ENCODE measurements around the gene CSN2. TPM values are rescaled to one million over a fixed set of nuclear protein-coding genes. Genes with fewer than 3 reads are reported as not detected.

The CSN2 gene
- total RNA-seq, 1 donor from 2014 or later = not detected

- H3K4me3 ChIP-seq = no peak overlapping the region
- DNase-seq = no peak
- ATAC-seq = no peak
- no peak for TF ChIP-seq CTCF (IDR thresholded peaks at IDR 0.05)
- no peaks in the 10 kb centered on the region for H3K4me1 ChIP-seq
- H3K27ac ChIP-seq = no peak overlapping the region
- H3K36me3 ChIP-seq = no peaks in the 10 kb centered on the region
- no peaks in the 10 kb centered on the region for H3K9me3 ChIP-seq
- no peaks in the 10 kb centered on the region for H3K27me3 ChIP-seq
- intact Hi-C loops (cut with DNase I) = no loop called here
Observed at GRCh38 chr4:69974631-69975030, 9.1 kb upstream of the CSN2 start.

GRCh38 chr4:69970071-69970470 lies 4.5 kb upstream of the CSN2 start:
- Histone ChIP-seq H3K27ac (no peak overlapping the region), H3K4me1 (no peaks in the 10 kb centered on the region), H3K4me3 (no peak overlapping the region), H3K36me3 (no peaks in the 10 kb centered on the region), H3K27me3 (no peaks in the 10 kb centered on the region), H3K9me3 (no peaks in the 10 kb centered on the region)
- ATAC-seq (no peak), DNase-seq (no peak)
- intact Hi-C loops (cut with DNase I) = no loop called here
- no peak for TF ChIP-seq CTCF (IDR thresholded peaks at IDR 0.05)

GRCh38 chr4:69957209-69957608 lies 8.3 kb downstream of the CSN2 start:
- Histone ChIP-seq H3K27ac (no peak overlapping the region), H3K36me3 (no peaks in the 10 kb centered on the region), H3K27me3 (no peaks in the 10 kb centered on the region), H3K9me3 (no peaks in the 10 kb centered on the region), H3K4me1 (no peaks in the 10 kb centered on the region), H3K4me3 (no peak overlapping the region)
- intact Hi-C loops (cut with DNase I) = no loop called here
- DNase-seq (no peak), ATAC-seq (no peak)
- TF ChIP-seq CTCF (IDR thresholded peaks at IDR 0.05) = no peak

GRCh38 chr4:69951602-69952001 lies 13.9 kb downstream of the CSN2 start:
- no peak overlapping the region for H3K4me3 ChIP-seq
- no peak for DNase-seq
- no peak overlapping the region for H3K27ac ChIP-seq
- ATAC-seq = no peak
- no peaks in the 10 kb centered on the region for H3K4me1 ChIP-seq
- TF ChIP-seq CTCF (IDR thresholded peaks at IDR 0.05) = no peak
- no peaks in the 10 kb centered on the region for H3K27me3 ChIP-seq
- H3K9me3 ChIP-seq = no peaks in the 10 kb centered on the region
- H3K36me3 ChIP-seq = no peaks in the 10 kb centered on the region
- intact Hi-C loops (cut with DNase I) = no loop called here

- Histone ChIP-seq H3K27ac (no peak overlapping the region), H3K9me3 (no peaks in the 10 kb centered on the region), H3K27me3 (no peaks in the 10 kb centered on the region), H3K4me1 (no peaks in the 10 kb centered on the region), H3K4me3 (no peak overlapping the region), H3K36me3 (no peaks in the 10 kb centered on the region)
- ATAC-seq (no peak), DNase-seq (no peak)
- no peak for TF ChIP-seq CTCF (IDR thresholded peaks at IDR 0.05)
- intact Hi-C loops (cut with DNase I) = no loop called here
Observed at GRCh38 chr4:69936566-69936965, 29.0 kb downstream of the CSN2 start.

- DNase-seq (no peak), ATAC-seq (no peak)
- intact Hi-C loops (cut with DNase I) = no loop called here
- TF ChIP-seq CTCF (IDR thresholded peaks at IDR 0.05) = no peak
- no peak overlapping the region for H3K27ac ChIP-seq
- no peak overlapping the region for H3K4me3 ChIP-seq
- no peaks in the 10 kb centered on the region for H3K9me3 ChIP-seq
- H3K36me3 ChIP-seq = no peaks in the 10 kb centered on the region
- no peaks in the 10 kb centered on the region for H3K4me1 ChIP-seq
- H3K27me3 ChIP-seq = no peaks in the 10 kb centered on the region
Observed at GRCh38 chr4:69934150-69934549, 31.4 kb downstream of the CSN2 start.
